Upper lobe of left lung (tissue), 4 donors: ENCODE results near the gene PRAMEF4.
"Not testable (repeated sequence)": the region's sequence is repeated elsewhere in the genome, so short reads cannot be mapped to it uniquely, and the experiment has no call there.

Experiments
- CTCF ChIP-seq, 6 experiments: fragments of 450-650 bp in 4 of 6; fragments of 200-600 bp in 2 of 6; sonication (generic) in 2 of 6; IDR thresholded peaks; one replicate each; pipeline ENCODE4 v1.5.1; 2016 to 2019; ENCODE audit warnings: antibody characterized with exemption in 6 of 6
- POLR2A ChIP-seq, 4 donors: fragments of 450-650 bp; IDR thresholded peaks; one replicate each; pipeline ENCODE4 v1.5.1; 2016 to 2017; ENCODE audit warnings: antibody characterized with exemption in 4 of 4, mild to moderate bottlenecking in 2 of 4
- POLR2AphosphoS5 ChIP-seq, 2 donors: sonication (generic); formaldehyde crosslinking; IDR thresholded peaks; one replicate each; pipeline ENCODE4 v1.5.1; 2017; ENCODE audit warnings: antibody characterized with exemption in 2 of 2

GRCh38 chr1:12833251-12833650 lies 52.8 kb downstream of the PRAMEF4 start:
- not testable (repeated sequence) for TF ChIP-seq CTCF, POLR2AphosphoS5, POLR2A (IDR thresholded peaks at IDR 0.05)
